Right cardiac atrium (tissue), 5 donors: ENCODE data around the gene ESRRB. TPM values are rescaled to one million over a fixed set of nuclear protein-coding genes. Genes with fewer than 3 reads are reported as not detected.
"Not testable (repeated sequence)": the region's sequence is repeated elsewhere in the genome, so short reads cannot be mapped to it uniquely, and the experiment has no call there.

ENCODE experiments used
- ATAC-seq, 2 donors: fragments of 200-7000 bp; cut with Tn5 transposase; one replicate each; pipeline versions ENCODE4 v1.8.0 to v1.9.1; 2020; ENCODE audit warnings: moderate library complexity in 2 of 2, mild to moderate bottlenecking in 1 of 2
- DNase-seq, 3 donors: peaks; one replicate each; pipeline ENCODE4 v3.0.0-alpha.2; 2020
- H3K27ac ChIP-seq: one replicate; pipeline ENCODE4 v1.5.1; 2013; ENCODE audit warnings: mild to moderate bottlenecking, low read length, control low read depth, moderate library complexity
- H3K27me3 ChIP-seq: one replicate; pipeline ENCODE4 v1.6.1; 2013; ENCODE audit not compliant: control insufficient read depth, insufficient read depth
- H3K4me1 ChIP-seq: one replicate; pipeline ENCODE4 v1.6.1; 2013; ENCODE audit warnings: low read length; ENCODE audit not compliant: control insufficient read depth, insufficient read depth
- H3K4me3 ChIP-seq: one replicate; pipeline ENCODE4 v1.5.1; 2013; ENCODE audit warnings: low read length, control low read depth
- H3K9me3 ChIP-seq: one replicate; pipeline ENCODE4 v1.6.1; 2013; ENCODE audit warnings: low read length; ENCODE audit not compliant: control insufficient read depth
- WGBS: extraction: QIAGEN DNeasy Blood & Tissue Kit; methylation state at CpG from one replicate; pipeline ENCODE4 v1.1.7; 2013; 5-methylcytosine and 5-hydroxymethylcytosine counted together
- intact Hi-C, 4 donors: fragments of 100-400 bp; cut with DNase I; formaldehyde crosslinking; loops; one replicate each; pipeline versions ENCODE4 v1.11.0 to v1.14.0; 2022 to 2023
- polyA plus RNA-seq: library from polyadenylated mRNA; stranded (reverse); fragments of 200-250 nt; gene quantifications from one replicate; pipeline ENCODE4 v1.2.3, GENCODE V29; 2013
- total RNA-seq, 4 donors: library from RNA; stranded (reverse); fragmentation: NEBNext Ultra II Directional; extraction: Animal tissue kit (Norgen Biotek cat#: 25700); gene quantifications; one replicate each; pipeline ENCODE4 v1.2.1, GENCODE V29; 2021
- donor health status: healthy with polysubstance abuse.
- donor health status: DM: no; HTN: yes; CAD: no.
- donor health status: DM: no; HTN: no; CAD: no.
- donor health status: DM: no; HTN: yes; CAD: no; lungs with severe emphysema.
- donor health status: DM: yes; HTN: yes; CAD: no.

ESRRB gene
- total and polyA plus RNA-seq, 5 donors: 7.2 to 10.3 (median 8.7) TPM

DNA sequence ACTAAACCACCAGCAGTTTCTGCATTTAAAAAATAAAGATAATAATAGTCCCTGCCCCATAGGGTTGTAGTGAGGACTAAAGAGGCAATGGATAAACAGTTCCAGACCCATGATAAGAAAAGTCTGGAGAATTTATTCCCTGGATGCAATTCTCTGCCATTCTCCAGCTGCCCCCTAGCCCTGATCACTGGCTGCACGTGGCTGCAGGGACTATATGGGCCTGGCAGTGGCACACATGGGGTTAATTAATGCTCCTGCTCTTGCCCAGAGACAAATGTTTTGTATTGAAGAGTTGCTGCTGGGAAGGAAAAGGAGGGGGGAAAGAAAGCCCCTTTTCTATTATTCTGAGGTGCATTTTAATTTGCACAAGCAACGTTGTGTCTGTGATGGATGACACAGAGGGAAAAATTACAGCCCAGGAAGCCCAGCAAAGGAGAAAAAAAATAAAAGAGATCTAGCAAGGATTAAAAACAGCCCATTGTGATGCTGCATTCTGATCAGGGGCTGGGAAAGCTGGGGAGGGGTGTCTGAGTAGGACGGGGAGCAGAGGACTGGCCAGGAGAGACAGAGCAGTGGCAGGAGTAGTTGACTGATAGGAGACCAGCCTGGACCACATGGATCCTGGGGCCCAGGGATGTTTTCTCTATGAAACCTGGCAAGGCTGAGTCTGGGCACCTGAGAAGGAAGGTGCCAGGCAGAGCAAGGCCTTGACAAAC is 149.3 kb downstream of the ESRRB start:
- intact Hi-C loops: no loop called here
- H3K9me3 ChIP-seq: no peaks in the 10 kb centered on the region
- no peak overlapping the region for H3K27ac ChIP-seq
- ATAC-seq: no peak
- no peak overlapping the region for H3K4me3 ChIP-seq
- H3K27me3 ChIP-seq: no peaks in the 10 kb centered on the region
- WGBS: 51% methylated on average over 3 of the region's 3 CpGs
- no peaks in the 10 kb centered on the region for H3K4me1 ChIP-seq
- no peak for DNase-seq

DNA sequence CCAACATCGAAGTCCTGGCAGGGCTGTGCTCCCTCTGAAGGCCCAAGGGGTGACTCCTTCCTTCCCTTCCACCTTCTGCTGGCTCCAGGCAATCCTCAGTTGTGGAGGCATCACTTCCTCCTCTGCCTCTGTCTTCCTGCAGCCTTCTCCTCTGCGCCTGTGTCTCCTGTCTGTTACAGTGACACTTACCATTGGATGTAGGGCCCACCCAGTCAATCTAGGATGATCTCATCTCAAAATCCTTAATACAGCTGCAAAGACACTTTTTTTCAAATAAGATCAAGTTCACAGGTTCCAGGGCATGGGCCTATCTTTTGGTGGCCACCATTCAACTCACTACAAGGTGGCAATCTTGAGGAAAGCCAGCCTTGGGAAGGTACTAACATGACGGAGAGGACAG is 155.1 kb downstream of the ESRRB start:
- 77% methylated on average over 3 of the region's 3 CpGs for WGBS
- no peak for DNase-seq
- no peaks in the 10 kb centered on the region for H3K4me1 ChIP-seq
- no peak for ATAC-seq
- H3K27me3 ChIP-seq: no peaks in the 10 kb centered on the region
- no peak overlapping the region for H3K4me3 ChIP-seq
- no peak overlapping the region for H3K27ac ChIP-seq
- intact Hi-C loops: no loop called here
- no peaks in the 10 kb centered on the region for H3K9me3 ChIP-seq

DNA sequence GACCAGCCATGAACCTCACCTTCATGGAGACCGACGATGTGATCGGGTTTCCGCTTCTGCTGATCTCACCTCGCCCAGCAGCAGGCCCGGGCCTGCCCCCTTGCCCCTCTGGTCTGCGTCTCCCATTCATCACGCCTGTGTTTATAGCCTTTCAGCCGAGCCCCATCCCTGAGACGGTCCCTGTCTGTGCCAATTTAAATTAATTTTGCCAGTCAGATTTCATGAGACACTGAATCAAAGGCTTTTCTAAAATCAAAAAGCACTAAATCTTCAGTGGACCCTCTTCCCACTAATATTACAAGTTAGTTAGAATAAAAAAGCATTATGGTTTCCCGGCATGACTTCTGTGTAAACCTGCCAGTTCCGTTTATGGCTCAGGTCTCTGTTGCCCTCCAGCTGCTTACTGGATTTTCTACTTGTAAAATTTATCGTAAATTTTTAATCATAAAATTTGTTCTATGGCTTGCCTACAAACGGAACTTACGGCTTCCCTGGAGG is 155.9 kb downstream of the ESRRB start:
- 86% methylated on average over 15 of the region's 15 CpGs for WGBS
- Histone ChIP-seq H3K27me3 (no peaks in the 10 kb centered on the region), H3K9me3 (no peaks in the 10 kb centered on the region), H3K4me3 (no peak overlapping the region), H3K27ac (no peak overlapping the region), H3K4me1 (no peaks in the 10 kb centered on the region)
- intact Hi-C loops: no loop called here
- DNase-seq (no peak), ATAC-seq (no peak)

DNA sequence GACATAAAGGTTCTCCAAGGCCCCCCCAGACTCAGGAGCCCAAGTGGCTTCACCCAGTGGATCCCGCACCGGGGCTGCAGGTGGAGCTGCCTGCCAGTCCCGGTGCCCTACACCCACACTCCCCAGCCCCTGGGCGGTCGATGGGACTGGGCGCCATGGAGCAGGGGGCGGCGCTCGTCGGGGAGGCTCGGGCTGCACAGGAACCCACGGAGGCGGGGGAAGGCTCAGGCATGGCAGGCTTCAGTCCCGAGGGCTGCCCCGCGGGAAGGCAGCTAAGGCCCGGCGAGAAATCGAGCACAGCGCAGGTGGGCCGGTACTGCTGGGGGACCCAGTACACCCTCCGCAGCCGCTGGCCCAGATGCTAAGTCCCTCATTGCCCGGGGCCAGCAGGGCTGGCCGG is 160.7 kb downstream of the ESRRB start:
- H3K27me3 ChIP-seq, DNase-seq, H3K9me3 ChIP-seq, H3K4me1 ChIP-seq, intact Hi-C loops, H3K27ac ChIP-seq, H3K4me3 ChIP-seq, ATAC-seq: not testable (repeated sequence)
- 98% methylated on average over 25 of the region's 25 CpGs for WGBS

DNA sequence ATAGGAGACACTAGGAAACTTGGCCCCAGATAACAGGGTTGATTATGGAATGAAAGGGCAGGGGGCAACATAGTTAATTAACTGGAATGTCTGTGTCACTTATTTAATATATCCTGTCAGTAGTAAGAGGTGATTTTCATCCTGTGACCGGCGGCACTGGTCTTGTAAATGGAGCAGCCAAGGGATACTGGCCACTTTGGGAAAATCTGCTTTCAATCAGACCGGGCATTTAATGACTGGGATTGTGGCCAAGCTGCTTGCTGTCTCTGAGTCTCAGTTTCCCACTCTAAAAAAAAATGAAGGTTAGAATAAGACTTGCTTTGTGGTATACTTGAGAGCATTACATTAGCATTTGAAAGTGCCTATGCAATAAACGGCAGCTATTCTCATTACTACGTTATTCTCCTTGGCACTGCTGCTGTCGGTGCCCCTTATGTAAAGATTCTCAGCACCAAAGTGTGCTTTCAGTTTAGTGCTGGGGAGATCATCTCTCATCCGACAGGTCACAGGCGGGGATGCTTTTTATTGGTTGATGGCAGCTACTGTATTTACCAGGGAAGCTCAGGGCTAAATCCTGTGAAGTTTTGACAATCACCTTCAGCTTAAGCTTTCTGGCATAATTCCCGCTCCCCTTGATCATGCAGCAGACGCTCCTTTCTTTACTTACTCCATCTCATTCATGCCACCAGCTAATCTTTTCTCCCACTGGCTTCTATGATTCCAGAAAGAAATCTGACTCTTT is 162.1 kb downstream of the ESRRB start:
- Histone ChIP-seq H3K27me3 (no peaks in the 10 kb centered on the region), H3K9me3 (no peaks in the 10 kb centered on the region), H3K27ac (no peak overlapping the region), H3K4me3 (no peak overlapping the region), H3K4me1 (no peaks in the 10 kb centered on the region)
- DNase-seq (no peak), ATAC-seq (no peak)
- intact Hi-C loops: no loop called here
- 68% methylated on average over 10 of the region's 10 CpGs for WGBS

DNA sequence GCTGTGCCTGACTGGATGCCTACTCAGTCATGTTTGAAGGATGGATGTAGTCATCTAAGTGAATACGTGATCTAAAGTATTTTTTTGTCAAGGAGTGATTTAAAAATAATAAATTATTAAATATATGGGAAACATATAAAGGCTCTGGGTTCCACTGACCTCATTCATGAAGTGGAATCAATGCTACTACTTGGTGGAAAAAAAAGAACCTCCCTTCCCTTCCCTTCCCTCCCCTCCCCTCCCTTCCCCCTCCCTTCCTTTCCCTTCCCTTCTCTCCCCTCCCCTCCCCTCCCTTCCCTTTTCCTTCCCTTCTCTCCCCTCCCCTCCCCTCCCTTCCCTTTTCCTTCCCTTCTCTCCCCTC is 162.7 kb downstream of the ESRRB start:
- DNase-seq (no peak), ATAC-seq (no peak)
- WGBS: 69% methylated on average over 1 of the region's 1 CpG
- intact Hi-C loops: no loop called here
- H3K9me3 ChIP-seq: no peaks in the 10 kb centered on the region
- H3K27me3 ChIP-seq: no peaks in the 10 kb centered on the region
- no peaks in the 10 kb centered on the region for H3K4me1 ChIP-seq
- H3K4me3 ChIP-seq: no peak overlapping the region
- H3K27ac ChIP-seq: no peak overlapping the region

DNA sequence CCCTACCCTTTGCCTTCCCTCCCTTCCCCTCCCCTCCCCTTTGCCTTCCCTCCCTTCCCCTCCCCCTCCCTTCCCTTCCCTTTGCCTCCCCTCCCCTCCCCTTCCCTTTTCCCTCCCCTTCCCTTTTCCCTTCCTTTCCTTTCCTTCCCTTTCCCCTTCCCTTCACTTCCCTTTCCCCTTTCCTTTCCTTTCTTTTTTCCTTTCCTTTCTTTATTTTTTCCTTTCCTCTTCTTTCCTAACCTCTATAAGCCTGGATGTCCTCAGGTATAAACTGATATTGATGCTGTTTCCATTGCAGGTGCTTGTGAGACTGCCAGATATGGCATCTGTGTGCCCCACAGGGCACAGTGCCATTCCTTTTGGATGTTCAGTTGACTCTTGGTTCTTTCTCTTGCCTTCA is 163.2 kb downstream of the ESRRB start:
- Histone ChIP-seq H3K9me3 (no peaks in the 10 kb centered on the region), H3K4me1 (no peaks in the 10 kb centered on the region), H3K27me3 (no peaks in the 10 kb centered on the region), H3K27ac (no peak overlapping the region), H3K4me3 (no peak overlapping the region)
- no peak for DNase-seq
- intact Hi-C loops: no loop called here
- ATAC-seq: no peak

DNA sequence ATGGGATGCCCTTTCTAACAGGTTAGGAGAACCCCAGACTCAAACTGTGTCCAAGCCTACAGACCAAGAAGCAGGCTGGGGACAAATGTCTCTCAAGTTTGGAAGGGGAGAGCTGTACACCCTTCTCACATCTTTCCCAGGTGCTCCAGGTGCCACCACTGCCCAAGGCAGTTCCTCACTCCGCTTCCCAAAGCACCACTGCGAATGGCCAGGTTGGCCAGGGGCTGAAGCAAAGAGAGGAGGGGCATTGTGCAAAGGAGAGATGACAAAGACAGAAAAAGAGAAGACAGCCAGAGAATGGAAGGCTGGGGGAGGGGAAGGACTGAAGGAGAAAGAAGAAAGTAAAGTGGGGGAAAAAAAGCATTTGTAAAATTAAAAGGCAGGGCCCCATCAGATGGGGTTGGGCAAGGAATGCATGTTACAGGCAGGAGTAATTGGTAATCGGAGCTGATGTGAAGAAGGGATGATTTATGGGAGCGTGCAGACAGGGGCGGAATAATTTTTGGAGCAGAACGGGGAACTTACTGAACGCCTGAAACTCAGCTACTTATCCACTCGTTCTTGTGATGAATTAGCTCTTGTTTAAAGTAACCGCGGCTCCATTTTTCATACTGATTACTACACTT is 165.8 kb downstream of the ESRRB start:
- intact Hi-C loops: no loop called here
- Histone ChIP-seq H3K27me3 (no peaks in the 10 kb centered on the region), H3K27ac (no peak overlapping the region), H3K9me3 (no peaks in the 10 kb centered on the region), H3K4me3 (no peak overlapping the region), H3K4me1 (no peaks in the 10 kb centered on the region)
- 47% methylated on average over 10 of the region's 10 CpGs for WGBS
- DNase-seq: no peak
- no peak for ATAC-seq

DNA sequence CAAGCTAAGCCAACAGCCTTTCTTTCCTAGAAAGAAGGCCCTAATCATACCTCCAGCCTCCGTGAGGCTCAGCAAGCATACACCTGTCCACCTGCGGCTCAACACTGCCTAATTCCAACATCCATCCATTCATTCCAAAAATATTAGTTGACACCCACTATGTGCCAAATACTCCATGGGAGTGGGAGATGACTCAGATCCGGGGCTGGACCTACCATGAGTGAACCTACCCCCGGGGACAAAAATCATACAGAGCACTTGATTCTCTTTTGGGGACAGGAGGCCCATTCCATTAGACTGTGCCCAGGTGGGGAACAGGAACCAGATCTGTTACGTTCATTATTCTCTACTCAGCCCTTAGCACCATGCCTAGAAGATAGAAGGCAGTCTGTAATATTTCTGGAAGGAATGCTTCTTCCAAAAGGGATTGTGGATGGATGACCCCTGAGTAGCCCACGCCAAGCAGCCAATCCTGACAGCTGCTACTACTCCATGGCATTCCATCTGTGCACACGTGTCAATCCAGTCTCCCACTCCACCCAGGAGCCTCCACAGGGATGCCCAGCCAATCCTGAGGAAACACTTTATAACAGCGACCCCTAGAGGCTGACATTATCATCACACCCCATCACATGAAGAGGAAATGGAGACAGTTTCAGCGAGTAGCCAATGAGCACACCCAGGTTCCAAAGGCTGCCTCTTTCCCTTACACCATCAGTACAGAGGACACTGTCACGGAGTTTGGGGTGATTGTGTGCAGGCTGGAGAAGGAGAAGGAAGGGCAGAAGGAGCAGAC is 170.7 kb downstream of the ESRRB start:
- 60% methylated on average over 10 of the region's 10 CpGs for WGBS
- Histone ChIP-seq H3K27me3 (no peaks in the 10 kb centered on the region), H3K4me3 (no peak overlapping the region), H3K27ac (no peak overlapping the region), H3K4me1 (no peaks in the 10 kb centered on the region), H3K9me3 (no peaks in the 10 kb centered on the region)
- DNase-seq (no peak), ATAC-seq (no peak)
- intact Hi-C loops: no loop called here

DNA sequence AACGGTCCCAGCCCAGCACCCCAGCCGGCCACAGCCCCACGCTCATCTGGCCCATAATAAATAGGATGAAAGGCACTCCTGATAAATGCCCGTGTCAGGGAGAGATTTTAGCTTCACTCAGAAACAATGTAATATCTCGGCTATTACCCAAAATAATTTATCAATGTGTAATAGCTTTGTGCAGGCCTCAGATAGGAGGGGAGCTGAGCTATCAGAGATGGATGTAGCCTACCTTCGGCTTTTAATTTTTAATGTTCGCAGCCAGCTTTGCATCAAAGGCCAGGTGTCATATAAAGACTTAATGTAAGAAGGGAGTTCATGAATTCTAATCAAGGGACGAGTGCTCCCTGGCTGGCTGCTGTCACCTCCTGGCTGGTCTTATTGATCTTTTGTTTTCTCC is 171.9 kb downstream of the ESRRB start:
- ATAC-seq (no peak), DNase-seq (no peak)
- Histone ChIP-seq H3K4me1 (no peaks in the 10 kb centered on the region), H3K27me3 (no peaks in the 10 kb centered on the region), H3K9me3 (no peaks in the 10 kb centered on the region), H3K4me3 (no peak overlapping the region), H3K27ac (no peak overlapping the region)
- 84% methylated on average over 8 of the region's 8 CpGs for WGBS
- intact Hi-C loops: no loop called here

DNA sequence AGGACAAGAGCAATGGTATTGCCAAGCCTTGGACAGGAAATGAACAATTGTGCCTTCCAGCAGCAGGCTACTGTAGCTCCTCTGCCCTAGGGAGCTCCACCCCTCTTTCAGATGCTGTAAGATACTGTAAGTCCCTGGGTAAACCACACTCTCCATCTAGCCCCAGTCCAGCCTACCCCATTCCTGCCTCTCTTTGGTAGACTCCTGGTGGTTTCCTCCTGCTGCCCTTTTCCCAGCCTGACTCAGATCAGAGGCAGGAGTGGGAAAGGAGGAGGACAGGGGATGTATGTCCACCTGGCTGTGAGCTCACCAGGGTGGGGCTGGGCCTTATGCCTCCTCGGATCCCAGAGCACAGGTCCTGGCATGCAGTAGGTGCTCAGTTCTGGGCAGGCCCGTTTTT is 174.6 kb downstream of the ESRRB start:
- ATAC-seq (no peak), DNase-seq (no peak)
- Histone ChIP-seq H3K4me3 (no peak overlapping the region), H3K27me3 (no peaks in the 10 kb centered on the region), H3K27ac (no peak overlapping the region), H3K4me1 (no peaks in the 10 kb centered on the region), H3K9me3 (no peaks in the 10 kb centered on the region)
- intact Hi-C loops: no loop called here
- 83% methylated on average over 2 of the region's 2 CpGs for WGBS
